ENCODE measurements around the gene HMGN4. TPM values are rescaled to one million over a fixed set of nuclear protein-coding genes. Genes with fewer than 3 reads are reported as not detected.

Gene HMGN4
- total RNA-seq, 1 donor from 2014 or later = 29.0 TPM

- no peak for ATAC-seq
- no peak for DNase-seq (ENCODE audit: missing footprints)
- intact Hi-C loops (cut with DNase I) = no loop called here
Observed at GRCh38 chr6:26563488-26563887, 25.3 kb downstream of the HMGN4 start.

- DNase-seq (ENCODE audit: missing footprints) (peak; percentile 89), ATAC-seq (peak; percentile 80)
- intact Hi-C loops (cut with DNase I) = loop anchor here (1.0 to 2.0 kb wide), 2 partner anchors 15 to 36 kb away; no protein-coding TSS in a partner anchor
Observed at GRCh38 chr6:26568601-26569432, 30.7 kb downstream of the HMGN4 start.

DNA sequence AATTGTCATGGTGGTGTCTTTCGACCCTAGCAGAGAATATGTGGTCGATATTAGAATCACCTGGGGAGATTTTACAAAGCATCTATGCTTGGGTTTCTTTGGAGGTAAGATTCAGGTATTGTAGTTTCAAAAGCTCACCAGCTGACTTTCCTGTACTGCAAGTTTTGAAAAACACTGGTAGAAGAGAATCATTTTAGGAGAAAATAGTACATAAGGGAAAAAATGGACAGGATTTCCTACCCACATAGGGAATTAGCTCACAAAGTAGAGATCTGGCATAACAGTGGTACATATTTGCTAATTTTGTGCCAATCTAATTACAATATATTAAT, 31.2 kb downstream of the HMGN4 start:
- intact Hi-C loops (cut with DNase I) = loop anchor here (2.0 kb wide), 1 partner anchor 37 kb away; no protein-coding TSS in a partner anchor
- ATAC-seq (no peak), DNase-seq (ENCODE audit: missing footprints) (no peak)

DNA sequence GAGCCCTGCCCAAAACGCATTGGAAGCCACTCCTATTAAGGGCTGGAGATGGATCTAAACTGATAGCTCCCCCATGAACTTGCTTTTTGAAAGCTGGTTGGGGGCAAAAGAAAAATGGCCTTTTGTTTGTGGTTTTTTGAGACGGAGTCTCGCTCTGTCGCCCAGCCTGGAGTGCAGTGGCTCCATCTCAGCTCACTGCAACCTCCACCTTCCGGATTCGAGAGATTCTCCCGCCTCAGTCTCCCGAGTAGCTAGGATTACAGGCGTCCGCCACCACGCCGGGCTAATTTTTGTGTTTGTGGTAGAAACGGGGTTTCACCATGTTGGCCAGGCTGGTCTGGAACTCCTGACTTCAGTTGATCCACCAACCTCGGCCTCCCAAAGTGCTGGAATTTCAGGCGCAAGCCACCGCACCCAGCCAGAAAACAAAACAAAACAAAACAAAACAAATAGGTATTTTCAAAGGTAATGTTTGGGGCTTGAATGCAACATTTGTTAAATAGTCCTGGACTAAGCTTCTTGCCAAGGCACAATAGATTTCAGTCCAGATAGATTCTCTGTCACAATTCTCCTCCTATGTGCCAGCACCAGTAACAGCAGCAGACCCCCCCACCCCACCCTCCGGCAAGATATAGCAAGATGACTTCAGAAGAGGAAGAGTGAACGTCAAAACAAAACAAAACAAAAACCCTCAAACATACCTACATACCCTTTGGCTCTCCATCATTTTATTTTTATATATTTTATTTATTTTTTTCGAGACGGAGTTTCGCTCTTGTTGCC, 32.1 kb downstream of the HMGN4 start:
- no peak for ATAC-seq
- no peak for DNase-seq (ENCODE audit: missing footprints)
- intact Hi-C loops (cut with DNase I) = loop anchor here (5.0 kb wide), 2 partner anchors 228 to 258 kb away; no protein-coding TSS in a partner anchor

- peak; percentile 77 for ATAC-seq
- no peak for DNase-seq (ENCODE audit: missing footprints)
- intact Hi-C loops (cut with DNase I) = loop anchor here (2.0 to 5.0 kb wide), 3 partner anchors 25 to 259 kb away; partner anchors contain the start of gene ABT1
Observed at GRCh38 chr6:26571592-26572296, 33.6 kb downstream of the HMGN4 start.

DNA sequence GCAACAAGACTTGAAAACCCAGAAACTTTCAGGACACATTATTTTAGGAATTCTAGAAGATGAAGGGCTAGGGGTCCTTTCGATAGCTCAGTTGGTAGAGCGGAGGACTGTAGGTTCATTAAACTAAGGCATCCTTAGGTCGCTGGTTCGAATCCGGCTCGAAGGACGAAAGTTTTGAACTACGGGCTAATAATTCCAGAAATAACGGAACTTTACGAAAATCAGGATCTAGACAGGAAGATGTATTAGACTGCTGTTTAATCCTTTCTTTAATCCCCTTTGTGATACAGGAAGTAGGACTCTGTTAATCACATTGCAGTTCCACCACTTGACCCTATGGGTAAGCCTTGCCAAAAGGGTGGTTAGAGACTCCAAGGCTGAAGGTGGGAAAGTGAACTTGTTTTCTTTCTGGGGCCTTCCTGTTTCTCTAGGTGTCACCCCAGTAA, 37.4 kb downstream of the HMGN4 start:
- ATAC-seq (no peak), DNase-seq (ENCODE audit: missing footprints) (no peak)
- intact Hi-C loops (cut with DNase I) = no loop called here

DNA sequence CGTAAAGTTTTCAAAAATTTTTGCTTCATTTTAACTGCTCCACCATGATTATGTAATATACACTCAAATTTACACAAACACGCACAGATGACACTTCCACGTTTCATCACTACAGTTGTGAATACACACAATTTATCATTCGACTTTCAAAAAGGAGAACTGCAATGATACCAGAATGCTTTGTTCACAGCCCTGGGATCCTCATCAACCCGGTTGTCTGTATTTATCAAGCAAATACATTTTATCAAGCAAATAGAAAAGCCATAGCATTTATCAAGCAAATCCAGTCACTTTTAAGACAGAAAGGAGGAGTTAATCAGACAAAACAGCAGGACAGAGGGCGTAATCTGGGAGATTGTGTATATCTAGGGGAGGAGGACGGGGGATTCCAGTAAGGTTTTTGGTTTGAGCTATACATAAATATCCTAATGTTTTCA, 38.3 kb downstream of the HMGN4 start:
- ATAC-seq = no peak
- DNase-seq (ENCODE audit: missing footprints) = no peak
- intact Hi-C loops (cut with DNase I) = no loop called here

- DNase-seq (ENCODE audit: missing footprints) (peak; percentile 76), ATAC-seq (no peak)
- intact Hi-C loops (cut with DNase I) = no loop called here
Observed at GRCh38 chr6:26576929-26577719, 39.0 kb downstream of the HMGN4 start.

- ATAC-seq = no peak
- DNase-seq (ENCODE audit: missing footprints) = no peak
- intact Hi-C loops (cut with DNase I) = no loop called here
Observed at GRCh38 chr6:26577720-26578072, 39.5 kb downstream of the HMGN4 start.

GRCh38 chr6:26578279-26578678, 40.1 kb downstream of the HMGN4 start:
- DNase-seq (ENCODE audit: missing footprints) = no peak
- intact Hi-C loops (cut with DNase I) = no loop called here
- no peak for ATAC-seq

DNA sequence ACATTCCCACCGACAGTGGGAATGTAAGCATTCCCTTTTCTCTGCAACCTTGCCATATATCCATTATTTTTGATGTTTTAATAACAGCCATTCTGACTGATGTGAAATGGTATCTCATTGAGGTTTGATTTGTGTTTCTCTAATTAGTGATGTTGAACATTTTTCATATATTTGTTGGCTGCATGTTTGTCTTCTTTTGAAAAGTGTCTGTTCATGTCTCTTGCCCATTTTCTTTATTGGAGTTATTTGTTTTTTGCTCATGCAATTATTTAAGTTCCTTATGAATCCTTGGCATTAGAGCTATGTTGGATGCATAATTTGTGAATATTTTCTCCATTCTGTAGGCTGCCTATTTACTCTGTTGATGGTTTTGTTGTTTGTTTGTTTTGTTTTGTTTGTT, 40.6 kb downstream of the HMGN4 start:
- ATAC-seq (no peak), DNase-seq (ENCODE audit: missing footprints) (no peak)
- intact Hi-C loops (cut with DNase I) = no loop called here

- DNase-seq (ENCODE audit: missing footprints) = no peak
- intact Hi-C loops (cut with DNase I) = no loop called here
- ATAC-seq = no peak
Observed at GRCh38 chr6:26581164-26581915, 43.2 kb downstream of the HMGN4 start.

GRCh38 chr6:26588965-26589364, 50.8 kb downstream of the HMGN4 start:
- intact Hi-C loops (cut with DNase I) = no loop called here
- ATAC-seq (no peak), DNase-seq (ENCODE audit: missing footprints) (no peak)

GRCh38 chr6:26592649-26593048, 54.5 kb downstream of the HMGN4 start:
- ATAC-seq = no peak
- DNase-seq (ENCODE audit: missing footprints) = no peak
- intact Hi-C loops (cut with DNase I) = no loop called here

DNA sequence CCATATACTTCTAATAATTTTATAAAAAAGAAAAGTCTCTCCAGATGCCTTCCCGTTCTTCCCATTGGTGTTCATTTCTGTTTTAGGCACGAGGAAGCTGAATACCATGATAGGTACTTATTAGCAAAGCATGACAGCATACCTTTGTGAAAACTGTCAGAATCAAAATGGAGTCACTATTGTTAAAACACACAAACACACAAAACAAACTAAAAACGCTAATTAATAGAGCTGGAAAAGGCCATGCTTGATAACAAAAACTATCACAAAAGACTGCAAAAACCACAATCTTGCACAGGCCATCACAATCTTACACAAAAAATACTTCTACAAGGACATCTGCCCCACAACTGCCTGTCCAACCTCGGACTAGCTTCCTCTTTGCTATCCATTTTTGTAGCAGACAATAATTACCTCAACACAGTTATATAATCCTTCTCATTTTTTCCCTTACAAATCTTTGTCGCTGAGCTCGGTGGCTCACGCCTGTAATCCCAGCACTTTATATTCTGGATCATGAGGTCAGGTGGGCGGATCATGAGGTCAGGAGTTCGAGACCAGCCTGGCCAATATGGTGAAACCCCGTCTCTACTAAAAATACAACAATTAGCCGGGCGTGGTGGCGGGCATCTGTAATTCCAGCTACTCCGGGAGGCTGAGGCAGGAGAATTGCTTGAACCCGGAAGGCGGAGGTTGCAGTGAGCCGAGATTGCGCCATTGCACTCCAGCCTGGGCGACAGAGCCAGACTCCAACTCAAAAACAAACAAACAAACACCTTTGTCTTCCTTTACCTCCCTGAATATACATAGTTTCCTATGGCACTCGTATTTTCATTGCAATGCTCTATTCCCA, 55.3 kb downstream of the HMGN4 start:
- intact Hi-C loops (cut with DNase I) = no loop called here
- DNase-seq (ENCODE audit: missing footprints) (no peak), ATAC-seq (no peak)

GRCh38 chr6:26594131-26594498, 55.9 kb downstream of the HMGN4 start:
- no peak for DNase-seq (ENCODE audit: missing footprints)
- intact Hi-C loops (cut with DNase I) = no loop called here
- no peak for ATAC-seq
